ENCODE data around the gene SOCS1. TPM values are rescaled to one million over a fixed set of nuclear protein-coding genes. Genes with fewer than 3 reads are reported as not detected.

Gene SOCS1, protein sequence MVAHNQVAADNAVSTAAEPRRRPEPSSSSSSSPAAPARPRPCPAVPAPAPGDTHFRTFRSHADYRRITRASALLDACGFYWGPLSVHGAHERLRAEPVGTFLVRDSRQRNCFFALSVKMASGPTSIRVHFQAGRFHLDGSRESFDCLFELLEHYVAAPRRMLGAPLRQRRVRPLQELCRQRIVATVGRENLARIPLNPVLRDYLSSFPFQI
- polyA plus RNA-seq (2011; rRNA removed), result 0.15 and 0.16 TPM in 2 replicates
- 0.52 and 1.1 TPM in 2 replicates for polyA plus RNA-seq (2012; cell fraction: cytosol; rRNA removed)
- 1.3 and 1.8 TPM in 2 replicates for polyA plus RNA-seq (2012; cell fraction: nucleus; rRNA removed)
- 0.26 to 0.56 TPM (median 0.32 TPM) in 3 replicates for polyA plus RNA-seq (2017; fragmentation: RNase III; extraction: RNeasy Plus Mini Kit Qiagen cat#74134 plus additional on column Dnase treatment)
- polyA minus RNA-seq (2011; rRNA and poly(A)+ RNA removed), result 0.74 and 0.92 TPM in 2 replicates

DNA sequence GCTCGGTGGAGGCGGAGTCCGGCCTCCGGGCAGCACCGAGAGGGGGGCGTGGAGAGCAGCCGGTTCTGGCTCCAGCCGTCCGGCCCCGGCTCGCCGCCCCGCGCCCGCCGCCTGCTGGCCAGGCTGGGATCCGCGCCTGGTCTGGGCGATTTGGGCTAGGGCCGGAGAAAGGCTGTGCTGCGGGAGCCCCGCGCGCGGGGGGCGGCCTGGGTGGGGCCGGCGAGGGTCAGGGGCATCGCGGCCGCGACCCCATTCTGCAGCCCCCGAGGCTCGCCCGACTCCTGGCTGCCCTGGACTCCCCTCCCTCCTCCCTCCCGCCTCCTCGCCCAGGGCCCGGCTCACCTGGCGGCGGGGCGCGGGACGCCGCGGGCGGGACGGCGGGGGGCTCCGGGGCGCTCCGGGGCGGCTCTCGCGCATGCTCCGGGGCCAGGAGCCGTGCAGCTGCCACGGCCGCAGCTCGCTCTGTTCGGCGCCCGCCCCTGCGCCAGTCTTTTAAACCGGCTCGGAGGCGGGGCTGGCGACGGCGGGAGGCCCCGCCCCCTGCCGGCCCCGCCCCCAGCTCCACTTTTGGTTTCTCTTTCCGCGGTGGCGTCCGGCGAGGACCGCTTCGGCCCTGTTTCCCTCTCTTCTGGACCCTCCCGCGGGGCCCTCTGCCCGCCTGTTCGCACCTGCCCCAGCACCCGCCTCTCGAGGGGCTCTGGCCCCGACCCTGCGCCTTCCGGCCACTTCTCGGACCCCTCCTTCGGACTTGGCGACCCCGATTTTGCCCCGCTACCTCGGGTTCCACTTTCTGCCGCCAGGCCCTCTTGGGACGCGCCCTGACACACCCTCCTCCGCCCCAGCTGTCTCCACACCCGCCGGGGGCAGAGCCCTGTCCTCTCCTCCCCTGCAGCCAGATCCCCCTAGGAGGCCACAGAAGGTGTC, at the start of gene SOCS1:
SOCS1 (minus strand) TSS at position 468 of the 924 bp plus-strand sequence. CDS start 726 bp downstream, outside the sequence.
- FAIRE-seq, result no peak
- peak; percentile 81 to 83 for DNase-seq (ENCODE audit: low read depth in 1 of 2, low spot score in 1 of 2)
- H3K9me3 ChIP-seq, result no peaks in the 10 kb centered on the region
- TF ChIP-seq ZFP36 (IDR thresholded peaks at IDR 0.05; ENCODE audit: borderline replicate concordance, partially characterized antibody) (no peak), POLR2A (IDR thresholded peaks at IDR 0.05; ENCODE audit: low read length) (peak; percentile 99), RAD21 (conservative IDR thresholded peaks at IDR 0.05 in 1 of 2, IDR thresholded peaks at IDR 0.05 in 1 of 2) (peak; percentile 55 to 79), ESRRA (IDR thresholded peaks at IDR 0.05; ENCODE audit: borderline replicate concordance, low read length) (no peak), CBX8 (IDR thresholded peaks at IDR 0.05) (no peak), SMC3 (IDR thresholded peaks at IDR 0.05) (peak; percentile 95), MYC (IDR thresholded peaks at IDR 0.05; ENCODE audit: borderline replicate concordance, low read length) (no peak), JUN (IDR thresholded peaks at IDR 0.05) (peak; percentile 75 to 93), FOSB (CRISPR knock-in tag; IDR thresholded peaks at IDR 0.05) (no peak), CHD4 (IDR thresholded peaks at IDR 0.05; ENCODE audit: borderline replicate concordance) (no peak)
- TF ChIP-seq, protein P1, sequence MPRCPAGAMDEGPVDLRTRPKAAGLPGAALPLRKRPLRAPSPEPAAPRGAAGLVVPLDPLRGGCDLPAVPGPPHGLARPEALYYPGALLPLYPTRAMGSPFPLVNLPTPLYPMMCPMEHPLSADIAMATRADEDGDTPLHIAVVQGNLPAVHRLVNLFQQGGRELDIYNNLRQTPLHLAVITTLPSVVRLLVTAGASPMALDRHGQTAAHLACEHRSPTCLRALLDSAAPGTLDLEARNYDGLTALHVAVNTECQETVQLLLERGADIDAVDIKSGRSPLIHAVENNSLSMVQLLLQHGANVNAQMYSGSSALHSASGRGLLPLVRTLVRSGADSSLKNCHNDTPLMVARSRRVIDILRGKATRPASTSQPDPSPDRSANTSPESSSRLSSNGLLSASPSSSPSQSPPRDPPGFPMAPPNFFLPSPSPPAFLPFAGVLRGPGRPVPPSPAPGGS (IDR thresholded peaks at IDR 0.05), result peak; percentile 98
- TF ChIP-seq, protein P2, sequence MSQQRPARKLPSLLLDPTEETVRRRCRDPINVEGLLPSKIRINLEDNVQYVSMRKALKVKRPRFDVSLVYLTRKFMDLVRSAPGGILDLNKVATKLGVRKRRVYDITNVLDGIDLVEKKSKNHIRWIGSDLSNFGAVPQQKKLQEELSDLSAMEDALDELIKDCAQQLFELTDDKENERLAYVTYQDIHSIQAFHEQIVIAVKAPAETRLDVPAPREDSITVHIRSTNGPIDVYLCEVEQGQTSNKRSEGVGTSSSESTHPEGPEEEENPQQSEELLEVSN (IDR thresholded peaks at IDR 0.05; ENCODE audit: borderline replicate concordance, low read depth), result peak; percentile 66; the same call in 1 of the 2 replicates
- TF ChIP-seq, protein P3, sequence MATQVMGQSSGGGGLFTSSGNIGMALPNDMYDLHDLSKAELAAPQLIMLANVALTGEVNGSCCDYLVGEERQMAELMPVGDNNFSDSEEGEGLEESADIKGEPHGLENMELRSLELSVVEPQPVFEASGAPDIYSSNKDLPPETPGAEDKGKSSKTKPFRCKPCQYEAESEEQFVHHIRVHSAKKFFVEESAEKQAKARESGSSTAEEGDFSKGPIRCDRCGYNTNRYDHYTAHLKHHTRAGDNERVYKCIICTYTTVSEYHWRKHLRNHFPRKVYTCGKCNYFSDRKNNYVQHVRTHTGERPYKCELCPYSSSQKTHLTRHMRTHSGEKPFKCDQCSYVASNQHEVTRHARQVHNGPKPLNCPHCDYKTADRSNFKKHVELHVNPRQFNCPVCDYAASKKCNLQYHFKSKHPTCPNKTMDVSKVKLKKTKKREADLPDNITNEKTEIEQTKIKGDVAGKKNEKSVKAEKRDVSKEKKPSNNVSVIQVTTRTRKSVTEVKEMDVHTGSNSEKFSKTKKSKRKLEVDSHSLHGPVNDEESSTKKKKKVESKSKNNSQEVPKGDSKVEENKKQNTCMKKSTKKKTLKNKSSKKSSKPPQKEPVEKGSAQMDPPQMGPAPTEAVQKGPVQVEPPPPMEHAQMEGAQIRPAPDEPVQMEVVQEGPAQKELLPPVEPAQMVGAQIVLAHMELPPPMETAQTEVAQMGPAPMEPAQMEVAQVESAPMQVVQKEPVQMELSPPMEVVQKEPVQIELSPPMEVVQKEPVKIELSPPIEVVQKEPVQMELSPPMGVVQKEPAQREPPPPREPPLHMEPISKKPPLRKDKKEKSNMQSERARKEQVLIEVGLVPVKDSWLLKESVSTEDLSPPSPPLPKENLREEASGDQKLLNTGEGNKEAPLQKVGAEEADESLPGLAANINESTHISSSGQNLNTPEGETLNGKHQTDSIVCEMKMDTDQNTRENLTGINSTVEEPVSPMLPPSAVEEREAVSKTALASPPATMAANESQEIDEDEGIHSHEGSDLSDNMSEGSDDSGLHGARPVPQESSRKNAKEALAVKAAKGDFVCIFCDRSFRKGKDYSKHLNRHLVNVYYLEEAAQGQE (IDR thresholded peaks at IDR 0.05), result no peak
- TF ChIP-seq, protein P4, sequence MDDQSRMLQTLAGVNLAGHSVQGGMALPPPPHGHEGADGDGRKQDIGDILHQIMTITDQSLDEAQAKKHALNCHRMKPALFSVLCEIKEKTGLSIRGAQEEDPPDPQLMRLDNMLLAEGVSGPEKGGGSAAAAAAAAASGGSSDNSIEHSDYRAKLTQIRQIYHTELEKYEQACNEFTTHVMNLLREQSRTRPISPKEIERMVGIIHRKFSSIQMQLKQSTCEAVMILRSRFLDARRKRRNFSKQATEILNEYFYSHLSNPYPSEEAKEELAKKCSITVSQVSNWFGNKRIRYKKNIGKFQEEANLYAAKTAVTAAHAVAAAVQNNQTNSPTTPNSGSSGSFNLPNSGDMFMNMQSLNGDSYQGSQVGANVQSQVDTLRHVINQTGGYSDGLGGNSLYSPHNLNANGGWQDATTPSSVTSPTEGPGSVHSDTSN (IDR thresholded peaks at IDR 0.05), result no peak
- TF ChIP-seq, protein P5, sequence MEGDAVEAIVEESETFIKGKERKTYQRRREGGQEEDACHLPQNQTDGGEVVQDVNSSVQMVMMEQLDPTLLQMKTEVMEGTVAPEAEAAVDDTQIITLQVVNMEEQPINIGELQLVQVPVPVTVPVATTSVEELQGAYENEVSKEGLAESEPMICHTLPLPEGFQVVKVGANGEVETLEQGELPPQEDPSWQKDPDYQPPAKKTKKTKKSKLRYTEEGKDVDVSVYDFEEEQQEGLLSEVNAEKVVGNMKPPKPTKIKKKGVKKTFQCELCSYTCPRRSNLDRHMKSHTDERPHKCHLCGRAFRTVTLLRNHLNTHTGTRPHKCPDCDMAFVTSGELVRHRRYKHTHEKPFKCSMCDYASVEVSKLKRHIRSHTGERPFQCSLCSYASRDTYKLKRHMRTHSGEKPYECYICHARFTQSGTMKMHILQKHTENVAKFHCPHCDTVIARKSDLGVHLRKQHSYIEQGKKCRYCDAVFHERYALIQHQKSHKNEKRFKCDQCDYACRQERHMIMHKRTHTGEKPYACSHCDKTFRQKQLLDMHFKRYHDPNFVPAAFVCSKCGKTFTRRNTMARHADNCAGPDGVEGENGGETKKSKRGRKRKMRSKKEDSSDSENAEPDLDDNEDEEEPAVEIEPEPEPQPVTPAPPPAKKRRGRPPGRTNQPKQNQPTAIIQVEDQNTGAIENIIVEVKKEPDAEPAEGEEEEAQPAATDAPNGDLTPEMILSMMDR (IDR thresholded peaks at IDR 0.05), result peak; percentile 94
- CTCF ChIA-PET, result interaction anchor here (0.7 to 12.3 kb wide), 69 partner anchors 7 to 327 kb away, joined by 3 to 364 read pairs (median 5); partner anchors contain the start of genes CLEC16A, PRM3, RMI2 and TNP2
- peak within 1 kb of the TSS; percentile 81 for H3K4me3 ChIP-seq
- 0 out of 3 replicates have a peak, but pooled peaks cover 5% of the 10 kb centered on the region for H3K4me1 ChIP-seq
- peak; percentile 67 to 75 for ATAC-seq
- peak within 1 kb of the TSS; percentile 94 to 95 for H3K27ac ChIP-seq
- POLR2A ChIA-PET, result interaction anchor here (0.6 to 2.7 kb wide), 64 partner anchors 8 to 764 kb away, joined by 3 to 30 read pairs (median 4); partner anchors contain the start of genes CLEC16A, DEXI, PRM3 and RMI2
- 2% methylated on average over 16 of the region's 100 CpGs for WGBS (ENCODE audit: missing lambda C conversion rate)
- H3K4me2 ChIP-seq, result peak within 1 kb of the TSS; percentile 100
